ENCODE measurements around the gene PDLIM5.

The PDLIM5 gene

DNA sequence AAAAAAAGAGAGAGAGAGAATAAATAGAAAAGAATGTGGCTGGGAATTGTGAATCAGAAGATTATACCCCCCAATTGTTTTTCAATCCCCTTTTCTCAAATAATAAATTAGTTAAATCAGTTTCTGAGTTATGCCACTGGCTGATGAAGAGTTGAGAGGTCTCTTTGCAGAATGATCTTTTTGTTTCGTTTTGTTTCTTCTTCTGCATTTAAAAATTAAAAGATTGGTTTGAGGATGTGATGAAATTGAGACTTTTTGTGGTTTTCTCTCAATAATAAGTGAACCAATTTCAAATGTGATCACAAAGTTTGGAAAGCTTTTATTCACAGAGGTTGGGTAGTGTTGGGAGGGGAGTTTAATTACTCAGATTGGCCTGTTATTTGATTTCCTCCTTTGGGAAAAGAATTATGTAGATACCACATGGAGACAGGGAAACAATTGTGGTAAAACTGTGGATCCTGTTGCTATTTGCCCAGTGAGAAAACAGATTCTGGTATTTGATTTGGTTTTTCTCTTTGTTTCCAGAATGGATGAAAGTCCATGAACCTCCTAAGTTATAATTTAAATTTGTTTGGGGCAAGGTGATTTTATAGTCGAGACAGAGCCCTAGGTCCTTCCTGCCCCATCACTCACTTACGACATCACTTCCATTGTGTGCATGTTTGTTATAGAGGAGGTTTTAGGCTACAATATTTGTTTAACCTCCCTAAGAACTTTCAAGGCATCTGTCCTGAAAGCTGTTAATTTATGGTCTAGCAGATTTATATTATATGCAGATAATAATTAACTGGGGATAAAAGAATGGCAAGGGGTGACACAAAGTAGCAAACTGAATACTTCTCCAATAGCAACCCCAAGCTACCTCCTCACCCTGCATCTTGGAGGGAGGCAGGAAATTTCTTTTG is 214.0 kb downstream of the PDLIM5 start:
- Histone ChIP-seq H3K27me3 (ENCODE audit: control insufficient read depth, insufficient read depth, low read length) (no peaks in the 10 kb centered on the region), H3K4me3 (ENCODE audit: low read length) (no peak overlapping the region), H3K4me1 (ENCODE audit: control insufficient read depth, insufficient read depth, low read length) (no peaks in the 10 kb centered on the region), H3K36me3 (ENCODE audit: control insufficient read depth, insufficient read depth, low read length) (no peaks in the 10 kb centered on the region), H3K9ac (ENCODE audit: low read length) (no peak overlapping the region), H3K9me3 (ENCODE audit: control insufficient read depth, low read length) (no peaks in the 10 kb centered on the region)

DNA sequence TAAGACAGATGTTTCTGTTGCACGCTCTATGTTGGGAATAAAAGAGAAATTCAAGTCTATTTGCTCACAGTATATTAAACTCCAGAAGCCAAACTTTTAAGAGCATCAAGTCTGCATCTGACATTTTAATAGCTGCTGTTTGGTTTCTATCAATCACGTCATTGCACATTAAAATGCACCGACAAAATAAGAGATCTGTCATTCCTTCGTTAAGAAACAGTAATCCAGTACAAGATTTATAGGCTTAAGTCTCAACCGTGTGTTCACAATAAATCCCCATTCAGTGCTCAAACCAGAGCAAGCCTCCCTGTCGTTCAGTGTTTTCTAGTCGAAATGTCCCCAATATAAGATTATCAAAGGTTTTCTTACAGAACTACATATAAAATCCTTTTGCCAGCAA is 217.0 kb downstream of the PDLIM5 start:
- no peak overlapping the region for H3K9ac ChIP-seq (ENCODE audit: low read length)
- H3K9me3 ChIP-seq (ENCODE audit: control insufficient read depth, low read length), result no peaks in the 10 kb centered on the region
- no peak overlapping the region for H3K4me3 ChIP-seq (ENCODE audit: low read length)
- no peaks in the 10 kb centered on the region for H3K36me3 ChIP-seq (ENCODE audit: control insufficient read depth, insufficient read depth, low read length)
- no peaks in the 10 kb centered on the region for H3K27me3 ChIP-seq (ENCODE audit: control insufficient read depth, insufficient read depth, low read length)
- no peaks in the 10 kb centered on the region for H3K4me1 ChIP-seq (ENCODE audit: control insufficient read depth, insufficient read depth, low read length)

DNA sequence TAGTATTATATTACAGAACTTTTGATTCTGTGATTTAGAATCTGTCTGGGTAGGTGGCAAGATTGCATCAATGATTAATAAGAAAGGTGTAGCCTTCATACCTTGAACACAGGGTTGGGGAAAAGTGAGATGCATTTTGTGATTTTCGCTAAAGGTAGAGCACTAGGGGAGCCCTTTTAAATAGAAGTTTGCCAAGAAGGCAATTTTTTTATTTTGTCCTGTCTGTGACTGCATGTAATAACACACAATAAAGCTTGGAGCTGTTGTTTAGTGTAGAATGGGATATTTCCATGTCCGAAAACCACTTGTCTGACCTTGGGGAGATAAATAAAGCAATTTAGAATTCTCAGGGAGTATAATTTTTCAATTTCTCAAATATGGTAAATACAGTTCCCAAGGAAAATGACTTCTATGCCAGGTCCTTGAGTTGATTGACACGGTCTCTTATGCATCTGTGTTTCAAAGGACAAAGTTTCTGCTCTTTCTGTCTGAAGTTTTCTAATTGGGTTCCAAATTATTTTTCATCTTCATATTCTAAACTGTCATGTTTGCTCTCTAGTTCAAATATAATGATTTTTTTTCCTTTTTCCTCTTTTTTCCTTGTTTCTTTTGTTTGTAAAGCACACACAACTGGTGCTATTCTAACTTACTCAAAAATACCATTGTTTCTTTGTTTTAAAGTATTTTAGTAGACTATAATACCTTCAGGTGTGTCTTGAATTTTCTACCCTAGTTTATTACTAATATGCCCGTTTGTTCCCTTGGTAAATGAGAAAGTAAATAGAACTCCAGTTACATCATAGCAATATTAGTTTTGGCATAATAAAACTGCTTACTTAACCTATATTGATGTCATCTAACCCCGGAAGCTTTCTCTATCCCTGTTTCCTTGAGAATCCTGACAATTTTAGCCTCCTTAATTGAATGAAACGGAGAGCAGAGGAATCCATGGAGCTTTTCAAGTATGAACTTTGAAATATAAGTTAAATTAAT is 218.2 kb downstream of the PDLIM5 start:
- H3K9me3 ChIP-seq (ENCODE audit: control insufficient read depth, low read length), result no peaks in the 10 kb centered on the region
- H3K27me3 ChIP-seq (ENCODE audit: control insufficient read depth, insufficient read depth, low read length), result no peaks in the 10 kb centered on the region
- H3K4me1 ChIP-seq (ENCODE audit: control insufficient read depth, insufficient read depth, low read length), result no peaks in the 10 kb centered on the region
- no peaks in the 10 kb centered on the region for H3K36me3 ChIP-seq (ENCODE audit: control insufficient read depth, insufficient read depth, low read length)
- no peak overlapping the region for H3K4me3 ChIP-seq (ENCODE audit: low read length)
- H3K9ac ChIP-seq (ENCODE audit: low read length), result no peak overlapping the region

DNA sequence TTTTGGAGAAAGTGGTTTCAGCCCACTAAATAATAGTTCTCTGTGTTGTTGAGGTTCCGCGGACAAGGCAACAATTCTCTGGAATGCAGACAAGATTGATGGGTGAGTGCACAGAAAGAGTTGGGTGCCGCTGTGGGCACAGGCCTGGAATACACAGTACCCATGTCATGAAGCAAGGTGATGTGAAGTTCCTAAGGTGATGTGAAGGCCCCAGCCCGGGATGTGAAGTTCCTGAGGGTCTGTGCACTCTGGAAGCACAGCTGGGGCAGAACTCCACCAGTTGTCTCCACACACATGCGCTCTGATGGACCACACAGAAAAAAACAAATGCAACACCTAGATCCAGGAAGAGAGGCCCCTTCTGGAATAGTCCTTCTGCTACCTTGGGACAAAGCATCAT is 219.4 kb downstream of the PDLIM5 start:
- Histone ChIP-seq H3K9ac (ENCODE audit: low read length) (no peak overlapping the region), H3K27me3 (ENCODE audit: control insufficient read depth, insufficient read depth, low read length) (no peaks in the 10 kb centered on the region), H3K36me3 (ENCODE audit: control insufficient read depth, insufficient read depth, low read length) (no peaks in the 10 kb centered on the region), H3K4me1 (ENCODE audit: control insufficient read depth, insufficient read depth, low read length) (no peaks in the 10 kb centered on the region), H3K4me3 (ENCODE audit: low read length) (no peak overlapping the region), H3K9me3 (ENCODE audit: control insufficient read depth, low read length) (no peaks in the 10 kb centered on the region)

DNA sequence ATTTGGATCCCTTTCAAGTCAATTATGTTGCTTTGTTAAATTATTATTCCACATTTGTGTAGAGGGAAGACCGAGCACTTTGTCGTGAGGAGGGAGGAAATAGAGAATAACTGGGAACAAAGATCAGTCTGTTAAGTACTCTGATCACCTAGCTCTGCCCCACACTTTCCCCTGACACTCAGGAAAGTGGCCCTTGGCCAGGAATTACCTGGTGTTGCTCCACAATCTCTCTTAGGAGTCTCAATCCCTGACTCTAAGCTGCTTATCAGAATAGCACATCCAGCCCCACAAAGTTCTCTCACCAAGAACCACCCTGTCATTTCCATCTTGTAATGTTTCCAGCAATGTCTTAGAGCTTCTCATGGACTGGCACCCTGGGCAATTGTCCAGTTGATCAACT is 222.2 kb downstream of the PDLIM5 start:
- no peak overlapping the region for H3K4me3 ChIP-seq (ENCODE audit: low read length)
- no peak overlapping the region for H3K9ac ChIP-seq (ENCODE audit: low read length)
- H3K9me3 ChIP-seq (ENCODE audit: control insufficient read depth, low read length), result no peaks in the 10 kb centered on the region
- no peaks in the 10 kb centered on the region for H3K27me3 ChIP-seq (ENCODE audit: control insufficient read depth, insufficient read depth, low read length)
- no peaks in the 10 kb centered on the region for H3K4me1 ChIP-seq (ENCODE audit: control insufficient read depth, insufficient read depth, low read length)
- H3K36me3 ChIP-seq (ENCODE audit: control insufficient read depth, insufficient read depth, low read length), result no peaks in the 10 kb centered on the region

DNA sequence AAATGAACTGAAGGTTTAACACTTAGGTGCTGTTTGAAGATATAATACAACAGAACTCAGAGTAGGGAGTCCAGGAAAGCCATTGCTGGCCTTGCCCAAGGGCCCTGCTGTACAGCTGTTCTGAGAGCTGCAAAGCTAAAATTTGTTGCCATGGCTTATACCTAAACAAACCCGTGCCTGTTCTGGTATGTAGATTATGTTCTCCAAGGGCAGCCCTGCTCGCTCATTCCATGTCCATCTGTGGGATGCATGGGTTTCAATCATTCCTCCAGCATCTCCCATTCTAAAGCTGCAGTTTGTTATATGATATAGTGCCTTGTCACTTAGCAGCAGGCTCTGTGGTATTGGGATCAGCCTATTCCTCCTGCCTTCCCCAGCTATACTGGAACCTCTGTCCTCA is 225.2 kb downstream of the PDLIM5 start:
- H3K4me3 ChIP-seq (ENCODE audit: low read length), result no peak overlapping the region
- no peaks in the 10 kb centered on the region for H3K9me3 ChIP-seq (ENCODE audit: control insufficient read depth, low read length)
- H3K4me1 ChIP-seq (ENCODE audit: control insufficient read depth, insufficient read depth, low read length), result no peaks in the 10 kb centered on the region
- H3K27me3 ChIP-seq (ENCODE audit: control insufficient read depth, insufficient read depth, low read length), result peaks cover 4% of the 10 kb centered on the region
- H3K36me3 ChIP-seq (ENCODE audit: control insufficient read depth, insufficient read depth, low read length), result no peaks in the 10 kb centered on the region
- H3K9ac ChIP-seq (ENCODE audit: low read length), result no peak overlapping the region

DNA sequence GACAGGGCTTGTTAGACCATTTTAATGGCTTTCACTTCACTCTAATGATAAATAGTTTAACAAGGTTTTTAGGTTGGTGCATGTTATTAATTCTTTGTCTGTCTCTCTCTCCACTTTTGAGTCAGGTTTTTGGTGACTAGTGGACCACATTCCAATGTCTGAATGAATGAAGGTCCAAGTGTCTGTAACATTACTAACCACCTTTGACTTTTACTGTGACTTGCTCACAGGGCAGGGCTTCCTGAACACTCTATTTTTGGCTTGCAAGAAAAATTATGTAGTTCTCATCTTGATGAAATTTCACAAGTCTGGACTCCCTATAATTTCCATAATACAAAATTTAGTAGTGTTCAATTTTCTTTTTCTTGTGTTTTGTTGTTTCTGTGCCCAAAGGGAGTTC is 227.2 kb downstream of the PDLIM5 start:
- H3K36me3 ChIP-seq (ENCODE audit: control insufficient read depth, insufficient read depth, low read length), result no peaks in the 10 kb centered on the region

DNA sequence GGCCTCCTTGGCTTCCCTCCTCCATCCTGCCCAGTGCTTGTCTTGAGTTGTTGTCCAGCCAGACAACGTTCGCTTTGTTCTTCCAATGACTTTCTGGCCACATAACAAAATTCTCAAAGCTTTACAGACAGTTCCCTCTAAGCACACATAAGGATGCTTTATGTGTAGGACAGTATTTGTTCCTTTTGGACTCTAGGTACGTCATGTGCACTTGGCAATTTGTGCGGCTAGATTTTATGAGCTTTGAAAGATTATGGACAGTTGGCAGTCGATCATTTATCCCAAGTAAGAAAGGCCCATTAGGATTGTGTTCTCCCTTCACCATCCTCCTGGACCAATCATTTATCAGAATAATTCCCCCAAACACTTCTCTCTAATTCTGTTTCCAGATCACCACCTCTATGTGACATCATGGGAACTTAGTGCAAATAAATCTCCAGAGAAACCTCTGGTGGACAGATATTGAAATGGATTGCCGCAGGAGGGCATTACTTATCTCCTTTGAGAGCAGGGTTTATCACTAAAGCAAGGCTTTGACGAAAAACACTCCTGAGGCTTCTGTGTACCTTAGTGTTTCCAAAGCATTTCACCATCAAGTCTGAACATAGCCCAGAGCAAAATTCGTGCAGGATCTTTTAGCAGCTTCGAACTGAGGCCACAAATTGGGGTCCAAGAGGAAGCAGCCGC is 228.6 kb downstream of the PDLIM5 start:
- Histone ChIP-seq H3K4me1 (ENCODE audit: control insufficient read depth, insufficient read depth, low read length) (no peaks in the 10 kb centered on the region), H3K4me3 (ENCODE audit: low read length) (no peak overlapping the region), H3K9me3 (ENCODE audit: control insufficient read depth, low read length) (no peaks in the 10 kb centered on the region), H3K27me3 (ENCODE audit: control insufficient read depth, insufficient read depth, low read length) (peaks cover 4% of the 10 kb centered on the region), H3K9ac (ENCODE audit: low read length) (no peak overlapping the region), H3K36me3 (ENCODE audit: control insufficient read depth, insufficient read depth, low read length) (no peaks in the 10 kb centered on the region)

More for the DNA sequence above, 227.2 kb downstream of the PDLIM5 start:
- Histone ChIP-seq H3K9me3 (ENCODE audit: control insufficient read depth, low read length) (no peaks in the 10 kb centered on the region), H3K4me3 (ENCODE audit: low read length) (no peak overlapping the region), H3K4me1 (ENCODE audit: control insufficient read depth, insufficient read depth, low read length) (no peaks in the 10 kb centered on the region), H3K9ac (ENCODE audit: low read length) (no peak overlapping the region), H3K27me3 (ENCODE audit: control insufficient read depth, insufficient read depth, low read length) (peaks cover 4% of the 10 kb centered on the region)

DNA sequence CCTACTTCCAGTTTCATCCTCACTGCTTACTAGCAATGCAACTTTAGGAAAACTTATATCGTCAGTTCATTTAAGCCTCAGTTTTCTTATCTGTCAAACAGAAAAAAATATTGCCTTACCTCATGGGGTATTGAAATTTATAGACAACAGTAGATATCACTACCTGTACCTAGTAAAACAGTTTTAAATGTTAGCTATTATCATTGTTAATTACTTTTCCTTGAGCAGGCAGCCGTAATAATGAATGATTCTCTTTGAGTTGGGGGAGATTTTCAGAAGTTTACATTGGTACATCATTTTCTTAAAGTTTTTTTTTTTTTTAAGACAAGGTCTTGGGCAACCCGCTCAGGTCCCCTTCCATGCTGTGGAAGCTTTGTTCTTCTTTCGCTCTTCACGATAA is 234.3 kb downstream of the PDLIM5 start:
- Histone ChIP-seq H3K4me1 (ENCODE audit: control insufficient read depth, insufficient read depth, low read length) (no peaks in the 10 kb centered on the region), H3K36me3 (ENCODE audit: control insufficient read depth, insufficient read depth, low read length) (no peaks in the 10 kb centered on the region), H3K27me3 (ENCODE audit: control insufficient read depth, insufficient read depth, low read length) (no peaks in the 10 kb centered on the region), H3K9ac (ENCODE audit: low read length) (no peak overlapping the region), H3K4me3 (ENCODE audit: low read length) (no peak overlapping the region), H3K9me3 (ENCODE audit: control insufficient read depth, low read length) (no peaks in the 10 kb centered on the region)

DNA sequence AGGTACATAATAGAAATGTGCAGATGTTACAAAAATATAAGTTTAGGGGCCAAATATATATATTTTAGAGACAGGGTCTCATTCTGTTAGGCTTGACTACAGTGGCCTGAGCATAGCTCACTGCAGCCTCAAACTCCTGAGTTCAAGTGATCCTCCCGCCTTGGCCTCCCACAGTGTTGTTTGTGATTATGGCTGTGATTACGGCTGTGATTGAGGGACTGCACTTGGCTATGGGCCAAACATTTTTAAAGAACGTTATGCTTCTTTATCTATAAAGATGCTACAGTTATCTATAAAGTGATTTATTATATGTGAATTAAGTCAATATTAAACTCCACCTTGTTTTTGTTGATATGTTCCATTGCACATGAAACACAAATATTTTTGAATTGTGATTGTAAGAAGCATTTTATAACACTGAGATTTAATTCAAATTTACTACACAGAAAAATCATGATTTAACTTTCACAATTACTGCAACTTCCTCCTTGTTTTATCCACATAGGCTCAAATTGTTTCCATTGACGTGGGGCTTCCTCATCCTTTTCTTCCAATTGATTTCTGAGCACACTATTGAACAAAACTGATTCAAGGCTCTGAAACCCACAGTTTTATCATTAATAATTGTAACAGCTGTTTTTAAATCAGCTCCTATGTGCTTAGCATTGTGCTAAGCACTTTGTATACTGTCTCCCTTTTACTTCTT is 237.6 kb downstream of the PDLIM5 start:
- H3K4me1 ChIP-seq (ENCODE audit: control insufficient read depth, insufficient read depth, low read length), result no peaks in the 10 kb centered on the region
- no peaks in the 10 kb centered on the region for H3K27me3 ChIP-seq (ENCODE audit: control insufficient read depth, insufficient read depth, low read length)
- H3K36me3 ChIP-seq (ENCODE audit: control insufficient read depth, insufficient read depth, low read length), result no peaks in the 10 kb centered on the region
- H3K9ac ChIP-seq (ENCODE audit: low read length), result no peak overlapping the region
- H3K4me3 ChIP-seq (ENCODE audit: low read length), result no peak overlapping the region
- H3K9me3 ChIP-seq (ENCODE audit: control insufficient read depth, low read length), result no peaks in the 10 kb centered on the region

DNA sequence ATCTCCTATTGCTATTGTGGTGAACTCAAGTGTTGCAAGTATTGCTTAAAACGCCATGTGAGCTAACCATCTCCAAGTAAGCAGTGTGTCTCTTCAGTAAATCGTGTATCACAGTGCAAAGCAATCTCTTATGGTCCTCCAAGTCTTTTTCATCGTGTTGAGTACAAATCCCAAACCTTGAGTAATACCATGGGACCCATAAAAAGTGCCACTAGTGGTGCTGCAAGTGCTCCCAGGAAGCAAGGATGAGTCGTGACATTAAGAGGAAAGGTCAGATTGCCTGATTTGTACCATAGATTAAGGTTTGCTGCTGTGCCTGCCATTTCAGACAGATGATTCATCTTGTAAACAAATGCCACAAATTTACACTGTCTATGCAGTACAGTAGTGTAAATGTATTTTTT is 239.1 kb downstream of the PDLIM5 start:
- Histone ChIP-seq H3K4me3 (ENCODE audit: low read length) (no peak overlapping the region), H3K9ac (ENCODE audit: low read length) (no peak overlapping the region), H3K4me1 (ENCODE audit: control insufficient read depth, insufficient read depth, low read length) (no peaks in the 10 kb centered on the region), H3K27me3 (ENCODE audit: control insufficient read depth, insufficient read depth, low read length) (no peaks in the 10 kb centered on the region), H3K9me3 (ENCODE audit: control insufficient read depth, low read length) (no peaks in the 10 kb centered on the region), H3K36me3 (ENCODE audit: control insufficient read depth, insufficient read depth, low read length) (no peaks in the 10 kb centered on the region)

Measured in mucosa of stomach (tissue), 1 donor.